Prostate gland (tissue), 2 donors: ENCODE data around the gene CRYL1. TPM values are rescaled to one million over a fixed set of nuclear protein-coding genes. Genes with fewer than 3 reads are reported as not detected.

Experiments
- DNase-seq: peaks from one replicate; pipeline ENCODE4 v3.0.0-alpha.2; 2019; ENCODE audit warnings: low spot score
- H3K27ac ChIP-seq, 2 donors: fragments of 200-600 bp; sonication (generic); 2 replicates each; pipeline ENCODE4 v1.5.1; 2017 to 2019
- H3K27me3 ChIP-seq: fragments of 200-600 bp; sonication (generic); replicated peaks from 2 replicates; pipeline ENCODE4 v1.5.1; 2019; ENCODE audit not compliant: insufficient read depth
- H3K36me3 ChIP-seq, 2 donors: fragments of 200-600 bp; sonication (generic); 1 replicate in 1 of 2; 2 replicates in 1 of 2; pipeline versions ENCODE4 v1.5.1 to v1.8.1; 2017 to 2019
- H3K4me1 ChIP-seq: fragments of 200-600 bp; sonication (generic); replicated peaks from 2 replicates; pipeline ENCODE4 v1.5.1; 2019
- H3K4me3 ChIP-seq, 2 donors: fragments of 200-600 bp; sonication (generic); 2 replicates each; pipeline ENCODE4 v1.5.1; 2017 to 2019
- H3K9me3 ChIP-seq: fragments of 200-600 bp; sonication (generic); 2 replicates; pipeline ENCODE4 v1.5.1; 2017
- POLR2A ChIP-seq: fragments of 450-650 bp; IDR thresholded peaks from one replicate; pipeline ENCODE4 v1.6.1; 2016; ENCODE audit warnings: antibody characterized with exemption, mild to moderate bottlenecking
- POLR2AphosphoS5 ChIP-seq: sonication (generic); formaldehyde crosslinking; IDR thresholded peaks from one replicate; pipeline ENCODE4 v1.6.1; 2017; ENCODE audit warnings: antibody characterized with exemption
- WGBS: methylation state at CpG from one replicate; pipeline ENCODE4 v1.1.5; 2018; 5-methylcytosine and 5-hydroxymethylcytosine counted together
- intact Hi-C: fragments of 100-400 bp; cut with DNase I; formaldehyde crosslinking; loops from one replicate; pipeline ENCODE4 v1.14.2; 2022
- total RNA-seq, 2 donors: library from RNA; depleted of rRNA; stranded (reverse); fragments of >200 nt; gene quantifications; one replicate each; pipeline ENCODE4 v1.1.0, GENCODE V29; 2016
- TF ChIP-seq, protein P1 (sequence below), 4 experiments: fragments of 200-600 bp in 2 of 4; fragments of 450-650 bp in 2 of 4; sonication (generic) in 2 of 4; IDR thresholded peaks; 1 replicate in 3 of 4; 2 replicates in 1 of 4; pipeline ENCODE4 v1.5.1; 2016 to 2019; ENCODE audit warnings: antibody characterized with exemption in 4 of 4, mild to moderate bottlenecking in 2 of 4, moderate library complexity in 2 of 4

The CRYL1 gene
- total RNA-seq, 2 donors from 2014 or later = 35.3 to 75.5 TPM

DNA sequence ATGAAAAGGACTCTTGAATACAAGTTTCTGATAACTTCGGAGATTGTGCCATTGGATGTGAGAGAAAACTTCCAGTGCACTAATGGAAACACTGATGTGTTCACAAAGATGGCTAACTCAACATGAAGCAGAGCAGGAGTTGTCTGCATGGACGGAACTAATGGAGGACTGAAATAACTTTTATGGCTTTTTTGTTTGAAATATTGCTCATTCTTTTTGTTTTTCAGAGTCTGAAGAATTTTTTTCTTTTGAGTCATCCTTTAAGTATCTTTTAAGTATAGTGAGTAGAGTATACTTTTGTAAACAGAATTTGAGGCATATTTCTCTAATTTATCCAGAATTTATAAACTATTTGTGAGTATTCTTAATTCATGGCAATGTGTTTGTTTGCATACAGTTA is 25.7 kb downstream of the CRYL1 start:
- TF ChIP-seq POLR2AphosphoS5 (no peak), POLR2A (no peak)
- TF ChIP-seq, protein P1, sequence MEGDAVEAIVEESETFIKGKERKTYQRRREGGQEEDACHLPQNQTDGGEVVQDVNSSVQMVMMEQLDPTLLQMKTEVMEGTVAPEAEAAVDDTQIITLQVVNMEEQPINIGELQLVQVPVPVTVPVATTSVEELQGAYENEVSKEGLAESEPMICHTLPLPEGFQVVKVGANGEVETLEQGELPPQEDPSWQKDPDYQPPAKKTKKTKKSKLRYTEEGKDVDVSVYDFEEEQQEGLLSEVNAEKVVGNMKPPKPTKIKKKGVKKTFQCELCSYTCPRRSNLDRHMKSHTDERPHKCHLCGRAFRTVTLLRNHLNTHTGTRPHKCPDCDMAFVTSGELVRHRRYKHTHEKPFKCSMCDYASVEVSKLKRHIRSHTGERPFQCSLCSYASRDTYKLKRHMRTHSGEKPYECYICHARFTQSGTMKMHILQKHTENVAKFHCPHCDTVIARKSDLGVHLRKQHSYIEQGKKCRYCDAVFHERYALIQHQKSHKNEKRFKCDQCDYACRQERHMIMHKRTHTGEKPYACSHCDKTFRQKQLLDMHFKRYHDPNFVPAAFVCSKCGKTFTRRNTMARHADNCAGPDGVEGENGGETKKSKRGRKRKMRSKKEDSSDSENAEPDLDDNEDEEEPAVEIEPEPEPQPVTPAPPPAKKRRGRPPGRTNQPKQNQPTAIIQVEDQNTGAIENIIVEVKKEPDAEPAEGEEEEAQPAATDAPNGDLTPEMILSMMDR (IDR thresholded peaks at IDR 0.05) = no peak
- no peaks in the 10 kb centered on the region for H3K4me1 ChIP-seq
- no peak overlapping the region for H3K27ac ChIP-seq
- H3K9me3 ChIP-seq = no peaks in the 10 kb centered on the region
- intact Hi-C loops = loop anchor here (5.0 to 10.0 kb wide), 2 partner anchors 215 to 327 kb away; no protein-coding TSS in a partner anchor
- no peaks in the 10 kb centered on the region for H3K27me3 ChIP-seq
- H3K4me3 ChIP-seq = no peak overlapping the region
- WGBS = 95% methylated on average over 2 of the region's 2 CpGs
- H3K36me3 ChIP-seq = no peaks in the 10 kb centered on the region
- no peak for DNase-seq

DNA sequence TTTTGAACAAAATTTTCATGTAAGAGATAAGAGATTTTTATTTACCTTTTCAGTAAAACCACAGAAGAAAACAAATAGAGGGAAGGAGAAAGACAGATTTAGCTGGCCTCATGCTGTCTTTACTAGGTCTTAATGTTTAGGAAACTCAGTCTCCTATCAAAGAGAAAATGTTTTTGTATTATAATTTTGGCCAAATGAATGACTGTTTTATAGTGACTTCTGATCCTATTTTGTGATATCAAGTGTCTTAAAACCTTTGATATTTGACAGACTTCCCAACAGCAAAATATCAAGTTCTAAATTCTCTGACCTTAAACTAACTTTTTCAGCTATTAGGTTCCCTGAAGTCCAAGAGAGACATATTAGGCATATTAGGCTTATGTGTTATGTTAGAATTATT is 27.0 kb downstream of the CRYL1 start:
- no peaks in the 10 kb centered on the region for H3K9me3 ChIP-seq
- intact Hi-C loops = loop anchor here (5.0 to 10.0 kb wide), 2 partner anchors 216 to 329 kb away; no protein-coding TSS in a partner anchor
- no peak overlapping the region for H3K27ac ChIP-seq
- no peaks in the 10 kb centered on the region for H3K36me3 ChIP-seq
- H3K4me3 ChIP-seq = no peak overlapping the region
- TF ChIP-seq POLR2A (no peak), POLR2AphosphoS5 (no peak)
- TF ChIP-seq, protein P1 (IDR thresholded peaks at IDR 0.05) = no peak
- no peaks in the 10 kb centered on the region for H3K4me1 ChIP-seq
- H3K27me3 ChIP-seq = no peaks in the 10 kb centered on the region
- no peak for DNase-seq

DNA sequence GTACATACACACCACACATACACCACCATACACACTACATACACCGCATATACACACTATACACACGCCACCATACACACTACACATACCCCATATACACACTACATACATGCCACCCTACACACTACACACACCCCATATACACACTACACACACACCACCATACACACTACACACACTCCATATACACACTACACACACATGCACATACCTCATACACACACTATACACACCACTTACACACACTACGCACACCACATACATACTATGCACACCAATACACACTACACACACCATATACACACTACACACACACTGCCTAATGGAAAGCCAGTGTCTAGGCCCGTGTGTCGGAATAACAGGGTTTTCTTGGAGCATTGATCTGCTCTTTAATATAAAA is 27.5 kb downstream of the CRYL1 start:
- intact Hi-C loops = loop anchor here (5.0 to 10.0 kb wide), 2 partner anchors 217 to 329 kb away; no protein-coding TSS in a partner anchor

DNA sequence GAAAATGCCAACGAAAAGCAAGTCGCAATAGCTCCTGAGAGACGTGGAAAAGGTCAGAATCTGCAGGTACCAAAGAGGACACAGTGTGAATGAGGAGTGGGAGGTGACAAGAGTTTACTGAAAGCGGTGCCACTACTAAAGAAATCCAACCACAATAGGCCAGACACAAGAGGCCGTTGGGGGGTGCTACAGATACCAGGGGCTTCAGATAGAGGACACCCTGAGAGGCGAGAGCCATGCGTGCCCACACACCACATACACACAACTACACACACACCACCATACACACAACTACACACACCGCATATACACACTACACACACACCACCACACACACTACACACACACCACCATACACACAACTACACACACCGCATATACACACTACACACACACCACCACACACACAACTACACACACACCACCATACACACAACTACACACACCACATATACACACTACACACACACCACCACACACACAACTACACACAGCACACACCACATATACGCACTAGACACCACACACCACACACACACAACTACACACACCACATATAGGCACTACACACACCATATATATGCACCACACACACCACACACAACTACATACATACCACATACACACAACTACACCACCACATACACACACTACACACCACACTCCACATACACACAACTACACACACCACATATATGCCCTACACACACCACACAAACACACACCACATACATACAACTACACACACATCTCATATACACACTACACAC is 28.5 kb downstream of the CRYL1 start:
- no peak for DNase-seq
- Histone ChIP-seq H3K4me3 (no peak overlapping the region), H3K9me3 (no peaks in the 10 kb centered on the region), H3K4me1 (no peaks in the 10 kb centered on the region), H3K27me3 (no peaks in the 10 kb centered on the region), H3K36me3 (no peaks in the 10 kb centered on the region), H3K27ac (no peak overlapping the region)
- intact Hi-C loops = loop anchor here (5.0 to 10.0 kb wide), 2 partner anchors 218 to 330 kb away; no protein-coding TSS in a partner anchor
- TF ChIP-seq POLR2A (no peak), POLR2AphosphoS5 (no peak)
- TF ChIP-seq, protein P1 (IDR thresholded peaks at IDR 0.05) = no peak
- WGBS = 76% methylated on average over 10 of the region's 10 CpGs

More for the DNA sequence above, 27.5 kb downstream of the CRYL1 start:
- H3K4me1 ChIP-seq = no peaks in the 10 kb centered on the region
- DNase-seq = no peak
- TF ChIP-seq, protein P1 (IDR thresholded peaks at IDR 0.05) = no peak
- no peak for TF ChIP-seq POLR2AphosphoS5
- H3K27me3 ChIP-seq = no peaks in the 10 kb centered on the region
- H3K4me3 ChIP-seq = no peak overlapping the region
- H3K27ac ChIP-seq = no peak overlapping the region
- WGBS = 67% methylated on average over 5 of the region's 5 CpGs
- H3K9me3 ChIP-seq = no peaks in the 10 kb centered on the region
- no peaks in the 10 kb centered on the region for H3K36me3 ChIP-seq
